Liver (tissue), 9 donors: ENCODE data around the gene KRTAP6-2. TPM values are rescaled to one million over a fixed set of nuclear protein-coding genes. Genes with fewer than 3 reads are reported as not detected.

ENCODE experiments used
- DNase-seq: peaks from one replicate; pipeline ENCODE4 v3.0.0-alpha.2; 2017; ENCODE audit warnings: low spot score
- H3K27ac ChIP-seq, 2 donors: one replicate each; pipeline ENCODE4 v1.7.0; 2013; ENCODE audit warnings: inconsistent platforms in 2 of 2, low read length in 2 of 2, control low read depth in 1 of 2, low read depth in 1 of 2, mild to moderate bottlenecking in 1 of 2
- H3K27me3 ChIP-seq, 4 donors: one replicate each; pipeline versions ENCODE4 v1.6.1 to v1.7.0; 2013; ENCODE audit warnings: low read length in 3 of 4, inconsistent platforms in 1 of 4, mild to moderate bottlenecking in 1 of 4, moderate library complexity in 1 of 4; ENCODE audit not compliant: control insufficient read depth in 4 of 4, insufficient read depth in 4 of 4
- H3K36me3 ChIP-seq, 4 donors: one replicate each; pipeline versions ENCODE4 v1.6.1 to v1.7.0; 2013; ENCODE audit warnings: low read length in 3 of 4, mild to moderate bottlenecking in 3 of 4, low read depth in 1 of 4, moderate library complexity in 1 of 4; ENCODE audit not compliant: control insufficient read depth in 4 of 4, insufficient read depth in 3 of 4
- H3K4me1 ChIP-seq, 4 donors: one replicate each; pipeline versions ENCODE4 v1.6.1 to v1.7.0; 2013; ENCODE audit warnings: low read length in 3 of 4, mild to moderate bottlenecking in 3 of 4, moderate library complexity in 1 of 4; ENCODE audit not compliant: control insufficient read depth in 4 of 4, insufficient read depth in 4 of 4
- H3K4me3 ChIP-seq, 3 donors: one replicate each; pipeline versions ENCODE4 v1.6.1 to v1.7.0; 2013; ENCODE audit warnings: low read length in 3 of 3, control low read depth in 1 of 3, low read depth in 1 of 3, mild to moderate bottlenecking in 1 of 3
- H3K9ac ChIP-seq, 2 donors: one replicate each; pipeline ENCODE4 v1.7.0; 2013; ENCODE audit warnings: low read length in 2 of 2, mild to moderate bottlenecking in 2 of 2, moderate library complexity in 2 of 2, control low read depth in 1 of 2, low read depth in 1 of 2
- H3K9me3 ChIP-seq, 4 donors: one replicate each; pipeline versions ENCODE4 v1.6.1 to v1.7.0; 2013; ENCODE audit warnings: low read length in 3 of 4; ENCODE audit not compliant: control insufficient read depth in 4 of 4
- CTCF ChIP-seq: fragments of 150-350 bp; IDR thresholded peaks from 2 replicates; pipeline ENCODE4 v1.5.1; 2017; ENCODE audit warnings: improper control_type of control experiment, low read depth, low read length; ENCODE audit not compliant: missing input control
- EGR1 ChIP-seq, 2 donors: IDR thresholded peaks; 2 replicates each; pipeline ENCODE4 v1.6.1; 2016 to 2018; ENCODE audit warnings: antibody characterized with exemption in 2 of 2, low read depth in 2 of 2
- FOXA1 ChIP-seq: IDR thresholded peaks from 2 replicates; pipeline ENCODE4 v1.6.1; 2016; ENCODE audit warnings: antibody characterized with exemption
- FOXA2 ChIP-seq: IDR thresholded peaks from 2 replicates; pipeline ENCODE4 v1.6.1; 2016; ENCODE audit warnings: antibody characterized with exemption
- GABPA ChIP-seq, 2 donors: IDR thresholded peaks in 1 of 2; conservative IDR thresholded peaks in 1 of 2; 2 replicates each; pipeline ENCODE4 v1.6.1; 2016; ENCODE audit warnings: antibody characterized with exemption in 2 of 2, mild to moderate bottlenecking in 1 of 2, moderate library complexity in 1 of 2
- HNF4A ChIP-seq, 2 donors: conservative IDR thresholded peaks; 2 replicates each; pipeline ENCODE4 v1.6.1; 2016; ENCODE audit warnings: antibody characterized with exemption in 2 of 2, mild to moderate bottlenecking in 2 of 2
- HNF4G ChIP-seq: IDR thresholded peaks from 2 replicates; pipeline ENCODE4 v1.6.1; 2016; ENCODE audit warnings: antibody characterized with exemption
- JUND ChIP-seq, 2 donors: IDR thresholded peaks; 2 replicates each; pipeline ENCODE4 v1.6.1; 2016; ENCODE audit warnings: antibody characterized with exemption in 2 of 2
- MAX ChIP-seq: IDR thresholded peaks from 2 replicates; pipeline ENCODE4 v1.6.1; 2016; ENCODE audit warnings: antibody characterized with exemption
- NR2F2 ChIP-seq: IDR thresholded peaks from 2 replicates; pipeline ENCODE4 v1.6.1; 2016; ENCODE audit warnings: antibody characterized with exemption
- RAD21 ChIP-seq, 2 donors: IDR thresholded peaks; 2 replicates each; pipeline ENCODE4 v1.6.1; 2016; ENCODE audit warnings: antibody characterized with exemption in 2 of 2, mild to moderate bottlenecking in 2 of 2
- RXRA ChIP-seq, 2 donors: IDR thresholded peaks; 2 replicates each; pipeline ENCODE4 v1.6.1; 2017 to 2018; ENCODE audit warnings: antibody characterized with exemption in 2 of 2, mild to moderate bottlenecking in 1 of 2
- SP1 ChIP-seq: IDR thresholded peaks from 2 replicates; pipeline ENCODE4 v1.6.1; 2018; ENCODE audit warnings: antibody characterized with exemption, mild to moderate bottlenecking
- TAF1 ChIP-seq: conservative IDR thresholded peaks from 2 replicates; pipeline ENCODE4 v1.6.1; 2016; ENCODE audit warnings: antibody characterized with exemption, mild to moderate bottlenecking
- YY1 ChIP-seq: IDR thresholded peaks from 2 replicates; pipeline ENCODE4 v1.6.1; 2016; ENCODE audit warnings: antibody characterized with exemption, mild to moderate bottlenecking
- WGBS: extraction: QIAGEN DNeasy Blood & Tissue Kit; methylation state at CpG from one replicate; pipeline ENCODE4 v1.1.7; 2013; 5-methylcytosine and 5-hydroxymethylcytosine counted together
- polyA plus RNA-seq, 2 donors: library from polyadenylated mRNA; stranded (reverse) in 1 of 2; unstranded in 1 of 2; fragments of 200-250 nt in 1 of 2; fragments of >200 nt in 1 of 2; fragmentation: Nextera tagmentation in 1 of 2; extraction: Ambion mirVana in 1 of 2; gene quantifications; one replicate each; pipeline versions ENCODE4 v1.2.1 to v1.2.3, GENCODE V29; 2013 to 2015
- total RNA-seq, 2 donors: library from RNA; depleted of rRNA; stranded (reverse); fragments of >200 nt; gene quantifications; one replicate each; pipeline ENCODE4 v1.2.3, GENCODE V29; 2014
- TF ChIP-seq, protein P1 (sequence below): IDR thresholded peaks from 2 replicates; pipeline ENCODE4 v1.6.1; 2016; ENCODE audit warnings: antibody characterized with exemption
- TF ChIP-seq, protein P2 (sequence below): IDR thresholded peaks from 2 replicates; pipeline ENCODE4 v1.6.1; 2016; ENCODE audit warnings: antibody characterized with exemption, mild to moderate bottlenecking
- donor health status: healthy.
- donor health status: healthy.
- donor health status: healthy.
- donor health status: healthy.
- donor health status: healthy.

The KRTAP6-2 gene
- total and polyA plus RNA-seq, 4 donors, result not detected

GRCh38 chr21:30629200-30629599 is 30.5 kb upstream of the KRTAP6-2 start:
- no peaks in the 10 kb centered on the region for H3K4me1 ChIP-seq
- no peaks in the 10 kb centered on the region for H3K9me3 ChIP-seq
- H3K27ac ChIP-seq, result no peak overlapping the region
- DNase-seq, result no peak
- 35% methylated on average over 1 of the region's 1 CpG for WGBS
- H3K9ac ChIP-seq, result no peak overlapping the region
- no peaks in the 10 kb centered on the region for H3K36me3 ChIP-seq
- no peak overlapping the region for H3K4me3 ChIP-seq
- TF ChIP-seq HNF4G (no peak), JUND (IDR thresholded peaks at IDR 0.05) (no peak), TAF1 (no peak), GABPA (IDR thresholded peaks at IDR 0.05 in 1 of 2, conservative IDR thresholded peaks at IDR 0.05 in 1 of 2) (no peak), YY1 (no peak), SP1 (no peak)
- no peaks in the 10 kb centered on the region for H3K27me3 ChIP-seq

DNA sequence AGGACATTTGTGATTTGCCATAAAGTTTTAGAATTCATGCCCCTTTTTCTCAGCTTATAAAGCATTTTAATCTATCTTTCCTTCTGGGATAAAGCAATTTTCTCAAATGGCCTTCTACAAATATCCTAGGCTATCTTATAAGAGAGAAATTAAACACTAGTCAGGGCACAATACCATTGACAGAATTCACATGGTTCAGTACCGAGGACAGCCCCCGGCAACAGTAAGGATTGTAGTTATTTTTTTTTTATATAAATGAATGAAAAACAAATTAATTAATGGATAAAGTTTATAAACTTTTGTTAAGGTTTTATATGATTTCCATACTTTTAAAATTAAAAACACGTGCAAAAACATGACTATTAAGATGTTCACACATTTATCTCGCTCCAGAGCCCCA is 29.4 kb upstream of the KRTAP6-2 start:
- TF ChIP-seq HNF4G (no peak), FOXA1 (no peak), EGR1 (IDR thresholded peaks at IDR 0.05; ENCODE audit: low read depth in 2 of 2) (no peak), RAD21 (IDR thresholded peaks at IDR 0.05) (no peak), RXRA (IDR thresholded peaks at IDR 0.05) (no peak), NR2F2 (no peak), YY1 (no peak), CTCF (no peak), JUND (IDR thresholded peaks at IDR 0.05) (no peak), HNF4A (conservative IDR thresholded peaks at IDR 0.05) (no peak), FOXA2 (no peak), TAF1 (no peak), GABPA (IDR thresholded peaks at IDR 0.05 in 1 of 2, conservative IDR thresholded peaks at IDR 0.05 in 1 of 2) (no peak), MAX (no peak), SP1 (no peak)
- TF ChIP-seq, protein P1, sequence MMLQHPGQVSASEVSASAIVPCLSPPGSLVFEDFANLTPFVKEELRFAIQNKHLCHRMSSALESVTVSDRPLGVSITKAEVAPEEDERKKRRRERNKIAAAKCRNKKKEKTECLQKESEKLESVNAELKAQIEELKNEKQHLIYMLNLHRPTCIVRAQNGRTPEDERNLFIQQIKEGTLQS, result no peak
- TF ChIP-seq, protein P2, sequence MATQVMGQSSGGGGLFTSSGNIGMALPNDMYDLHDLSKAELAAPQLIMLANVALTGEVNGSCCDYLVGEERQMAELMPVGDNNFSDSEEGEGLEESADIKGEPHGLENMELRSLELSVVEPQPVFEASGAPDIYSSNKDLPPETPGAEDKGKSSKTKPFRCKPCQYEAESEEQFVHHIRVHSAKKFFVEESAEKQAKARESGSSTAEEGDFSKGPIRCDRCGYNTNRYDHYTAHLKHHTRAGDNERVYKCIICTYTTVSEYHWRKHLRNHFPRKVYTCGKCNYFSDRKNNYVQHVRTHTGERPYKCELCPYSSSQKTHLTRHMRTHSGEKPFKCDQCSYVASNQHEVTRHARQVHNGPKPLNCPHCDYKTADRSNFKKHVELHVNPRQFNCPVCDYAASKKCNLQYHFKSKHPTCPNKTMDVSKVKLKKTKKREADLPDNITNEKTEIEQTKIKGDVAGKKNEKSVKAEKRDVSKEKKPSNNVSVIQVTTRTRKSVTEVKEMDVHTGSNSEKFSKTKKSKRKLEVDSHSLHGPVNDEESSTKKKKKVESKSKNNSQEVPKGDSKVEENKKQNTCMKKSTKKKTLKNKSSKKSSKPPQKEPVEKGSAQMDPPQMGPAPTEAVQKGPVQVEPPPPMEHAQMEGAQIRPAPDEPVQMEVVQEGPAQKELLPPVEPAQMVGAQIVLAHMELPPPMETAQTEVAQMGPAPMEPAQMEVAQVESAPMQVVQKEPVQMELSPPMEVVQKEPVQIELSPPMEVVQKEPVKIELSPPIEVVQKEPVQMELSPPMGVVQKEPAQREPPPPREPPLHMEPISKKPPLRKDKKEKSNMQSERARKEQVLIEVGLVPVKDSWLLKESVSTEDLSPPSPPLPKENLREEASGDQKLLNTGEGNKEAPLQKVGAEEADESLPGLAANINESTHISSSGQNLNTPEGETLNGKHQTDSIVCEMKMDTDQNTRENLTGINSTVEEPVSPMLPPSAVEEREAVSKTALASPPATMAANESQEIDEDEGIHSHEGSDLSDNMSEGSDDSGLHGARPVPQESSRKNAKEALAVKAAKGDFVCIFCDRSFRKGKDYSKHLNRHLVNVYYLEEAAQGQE, result no peak
- Histone ChIP-seq H3K9me3 (no peaks in the 10 kb centered on the region), H3K9ac (no peak overlapping the region), H3K4me1 (no peaks in the 10 kb centered on the region), H3K27ac (no peak overlapping the region), H3K27me3 (no peaks in the 10 kb centered on the region), H3K36me3 (no peaks in the 10 kb centered on the region), H3K4me3 (no peak overlapping the region)
- DNase-seq, result no peak
- 59% methylated on average over 4 of the region's 4 CpGs for WGBS
